Activated CD4-positive, CD25-positive, alpha-beta regulatory T cell treated with anti-CD3 and anti-CD28 coated beads, Interleukin-2, amount 50 U/mL, for 16 hours (primary cell): ENCODE data around the gene AKR1C8.
"Not testable (repeated sequence)": the region's sequence is repeated elsewhere in the genome, so short reads cannot be mapped to it uniquely, and the experiment has no call there.

Experiments
- DNase-seq: peaks from one replicate; pipeline ENCODE4 v3.0.0-alpha.2; 2020; ENCODE audit warnings: low read depth, low spot score

Gene AKR1C8

GRCh38 chr10:5184987-5185775 is at the start of gene AKR1C8:
Gene AKR1C8, minus strand, starts transcription at chr10:5185150. Its CDS starts 46 bp downstream, at chr10:5185104.
- no peak for DNase-seq

- no peak for DNase-seq
Measured at GRCh38 chr10:5234106-5234860, 49.3 kb upstream of the AKR1C8 start.

- no peak for DNase-seq
Measured at GRCh38 chr10:5233324-5233723, 48.4 kb upstream of the AKR1C8 start.

GRCh38 chr10:5229019-5229418 is 44.1 kb upstream of the AKR1C8 start:
- DNase-seq, result no peak

GRCh38 chr10:5222942-5223341 is 38.0 kb upstream of the AKR1C8 start:
- not testable (repeated sequence) for DNase-seq

- no peak for DNase-seq
Measured at GRCh38 chr10:5219262-5219661, 34.3 kb upstream of the AKR1C8 start.

- no peak for DNase-seq
Measured at GRCh38 chr10:5216801-5217200, 31.9 kb upstream of the AKR1C8 start.

GRCh38 chr10:5211696-5212536 is 27.0 kb upstream of the AKR1C8 start:
- DNase-seq, result no peak

GRCh38 chr10:5210261-5210660 is 25.3 kb upstream of the AKR1C8 start:
- DNase-seq, result not testable (repeated sequence)

GRCh38 chr10:5209776-5210175 is 24.8 kb upstream of the AKR1C8 start:
- DNase-seq, result not testable (repeated sequence)

- DNase-seq, result no peak
Measured at GRCh38 chr10:5206799-5207198, 21.8 kb upstream of the AKR1C8 start.

- DNase-seq, result no peak
Measured at GRCh38 chr10:5199398-5199797, 14.4 kb upstream of the AKR1C8 start.

- DNase-seq, result no peak
Measured at GRCh38 chr10:5198386-5198785, 13.4 kb upstream of the AKR1C8 start.

- DNase-seq, result no peak
Measured at GRCh38 chr10:5196702-5197113, 11.8 kb upstream of the AKR1C8 start, which contains the start of gene AKR1C4. Gene AKR1C4, plus strand, starts transcription at chr10:5196837. Its CDS starts 31 bp downstream, at chr10:5196868.

- DNase-seq, result no peak
Measured at GRCh38 chr10:5195727-5196374, 10.9 kb upstream of the AKR1C8 start.

- no peak for DNase-seq
Measured at GRCh38 chr10:5194431-5194830, 9.5 kb upstream of the AKR1C8 start.

- DNase-seq, result no peak
Measured at GRCh38 chr10:5188358-5188757, 3.4 kb upstream of the AKR1C8 start.

GRCh38 chr10:5187867-5188266 is 2.9 kb upstream of the AKR1C8 start:
- DNase-seq, result no peak

- DNase-seq, result no peak
Measured at GRCh38 chr10:5183923-5184322, 1.0 kb downstream of the AKR1C8 start.

- not testable (repeated sequence) for DNase-seq
Measured at GRCh38 chr10:5180503-5180902, 4.4 kb downstream of the AKR1C8 start.

GRCh38 chr10:5175581-5175980 is 9.4 kb downstream of the AKR1C8 start:
- DNase-seq, result not testable (repeated sequence)
